Activated gamma-delta T cell treated with Interleukin-2 at 50 U/mL for 16 hours (primary cell): ENCODE results near the gene HOXB4.
A peak's percentile ranks its signal among the peaks of the same experiment; 100 is the strongest.

Source experiments
- DNase-seq: peaks from one replicate; pipeline ENCODE4 v3.0.0-alpha.2; 2020

HOXB4 gene

DNA sequence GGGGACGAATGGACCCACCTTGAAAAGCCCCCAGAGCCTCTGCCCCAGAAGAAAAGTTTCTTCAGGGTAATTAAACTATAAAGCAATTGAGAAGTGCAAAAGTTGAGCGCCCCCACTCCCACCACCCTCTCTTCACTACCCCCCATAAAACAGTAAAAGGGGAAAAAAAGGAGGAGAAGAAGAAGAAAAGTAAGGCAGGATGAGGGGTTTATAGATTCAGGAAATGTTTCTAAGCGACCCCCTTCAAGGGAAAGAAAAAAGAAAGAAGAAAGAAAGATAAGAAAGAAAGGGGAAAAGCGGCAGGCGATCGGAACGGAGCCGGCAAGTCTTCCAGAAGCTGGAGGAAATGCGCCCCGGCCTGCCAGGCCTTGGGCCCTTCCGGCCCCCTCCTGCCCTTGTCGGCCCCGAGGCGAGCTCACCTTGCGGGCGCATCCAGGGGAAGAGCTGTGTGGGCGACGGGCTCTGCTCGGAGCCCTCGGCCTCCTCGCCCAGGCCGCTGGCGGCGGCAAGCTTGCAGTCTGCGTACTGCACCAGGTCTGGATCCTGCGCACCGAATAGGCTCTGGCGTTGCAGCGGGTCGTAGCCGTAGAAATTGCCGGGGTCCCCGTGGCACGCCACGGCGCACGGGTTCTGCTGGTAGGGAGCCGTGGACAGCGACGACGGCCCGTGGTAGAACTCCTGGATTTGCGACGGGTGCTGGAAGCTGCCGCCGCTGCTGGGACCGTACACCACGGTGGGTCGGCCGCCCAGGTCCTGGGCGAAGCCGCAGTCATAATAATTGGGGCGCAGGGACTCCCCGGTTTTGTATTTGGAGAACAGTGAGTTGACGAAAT is 35.9 kb upstream of the HOXB4 start:
- DNase-seq = no peak

- DNase-seq = no peak
Observed at GRCh38 chr17:48612854-48613691, 34.9 kb upstream of the HOXB4 start.

- DNase-seq = no peak
Observed at GRCh38 chr17:48612456-48612853, 34.3 kb upstream of the HOXB4 start.

GRCh38 chr17:48611681-48612455 is 33.7 kb upstream of the HOXB4 start:
- DNase-seq = no peak

GRCh38 chr17:48611213-48611612 is 33.1 kb upstream of the HOXB4 start:
- no peak for DNase-seq

- DNase-seq = peak; percentile 58
Observed at GRCh38 chr17:48610282-48611211, 32.4 kb upstream of the HOXB4 start, which contains the start of gene HOXB7. Gene HOXB7, minus strand, starts transcription at chr17:48611017. Its CDS starts 99 bp downstream, at chr17:48610918.

DNA sequence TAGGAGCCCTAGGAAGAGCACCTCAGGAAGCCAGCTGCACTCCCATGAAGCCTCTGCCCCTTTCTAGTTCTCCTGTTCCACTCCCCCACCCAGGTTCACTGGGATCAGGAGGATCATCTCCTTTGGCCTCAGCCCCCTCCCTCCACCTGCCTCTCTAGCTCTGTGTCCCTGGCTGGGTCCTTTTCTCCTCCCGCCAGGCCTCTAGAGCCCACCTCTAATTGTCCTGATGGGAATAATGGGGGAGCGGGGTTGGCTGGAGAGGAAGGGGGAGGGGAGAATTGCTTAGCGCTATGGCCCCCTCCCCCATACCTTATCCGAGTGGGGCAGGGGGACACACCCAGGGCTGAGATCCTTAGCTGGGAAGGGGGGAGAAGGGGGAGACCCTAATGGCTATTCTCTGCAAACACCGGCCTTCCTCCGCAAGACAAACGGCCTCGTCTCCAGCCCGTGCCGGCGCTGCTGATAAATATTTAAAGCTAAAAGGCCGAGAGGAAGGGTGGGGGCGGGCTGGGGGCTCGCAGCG is 31.7 kb upstream of the HOXB4 start:
- no peak for DNase-seq

- DNase-seq = no peak
Observed at GRCh38 chr17:48609033-48609432, 30.9 kb upstream of the HOXB4 start.

DNA sequence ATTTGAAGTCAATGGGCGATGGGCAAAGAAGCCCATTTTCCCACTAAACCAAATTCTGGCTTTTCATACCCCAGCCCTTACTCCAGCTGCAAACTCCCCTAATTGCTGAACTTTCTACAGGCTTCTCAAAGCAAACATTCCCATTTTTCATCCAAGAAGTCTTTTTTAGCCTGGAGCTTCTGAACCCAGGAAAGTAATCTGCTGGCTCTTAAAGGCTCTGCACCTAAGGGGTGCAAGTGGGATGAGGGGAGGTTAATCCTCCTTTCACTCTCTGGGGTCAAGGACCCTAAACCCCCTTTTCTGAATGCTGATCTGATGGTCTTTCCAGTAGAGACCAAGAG is 30.3 kb upstream of the HOXB4 start:
- no peak for DNase-seq

DNA sequence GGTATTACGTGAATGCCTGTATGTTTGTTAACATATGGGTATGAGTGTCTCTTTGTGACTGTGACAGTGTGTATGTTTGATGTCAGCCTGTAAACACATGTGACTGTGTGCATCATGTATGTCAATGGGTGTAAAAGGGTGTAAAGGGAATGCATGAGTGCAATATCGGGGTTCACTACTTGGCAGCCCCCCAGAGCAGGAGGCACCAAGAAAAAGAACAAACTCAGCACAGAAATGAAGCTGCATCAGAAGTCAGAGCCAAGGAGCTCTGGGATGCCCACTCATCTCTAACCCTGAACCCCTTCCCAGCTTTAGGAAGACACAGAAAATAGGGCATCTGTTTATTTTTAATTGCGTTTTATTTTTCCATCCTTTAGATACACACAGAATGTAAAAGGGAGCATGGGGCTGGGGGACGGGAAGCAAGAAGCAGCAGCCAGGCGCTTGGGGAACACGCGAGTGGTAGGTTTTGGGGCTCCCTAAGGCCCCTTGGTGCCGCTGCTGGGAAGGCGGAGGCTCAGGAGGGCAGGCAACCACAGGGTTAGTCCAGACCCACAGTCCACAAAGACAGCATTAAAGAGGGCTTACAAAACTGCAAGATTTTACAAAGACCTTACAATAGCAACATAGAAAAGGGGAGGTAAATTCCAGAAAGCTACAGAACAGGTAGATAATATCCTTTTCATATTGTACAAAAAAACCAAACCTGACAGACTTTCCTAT is 28.9 kb upstream of the HOXB4 start:
- DNase-seq = no peak

GRCh38 chr17:48605991-48606891 is 28.1 kb upstream of the HOXB4 start:
- DNase-seq = no peak

DNA sequence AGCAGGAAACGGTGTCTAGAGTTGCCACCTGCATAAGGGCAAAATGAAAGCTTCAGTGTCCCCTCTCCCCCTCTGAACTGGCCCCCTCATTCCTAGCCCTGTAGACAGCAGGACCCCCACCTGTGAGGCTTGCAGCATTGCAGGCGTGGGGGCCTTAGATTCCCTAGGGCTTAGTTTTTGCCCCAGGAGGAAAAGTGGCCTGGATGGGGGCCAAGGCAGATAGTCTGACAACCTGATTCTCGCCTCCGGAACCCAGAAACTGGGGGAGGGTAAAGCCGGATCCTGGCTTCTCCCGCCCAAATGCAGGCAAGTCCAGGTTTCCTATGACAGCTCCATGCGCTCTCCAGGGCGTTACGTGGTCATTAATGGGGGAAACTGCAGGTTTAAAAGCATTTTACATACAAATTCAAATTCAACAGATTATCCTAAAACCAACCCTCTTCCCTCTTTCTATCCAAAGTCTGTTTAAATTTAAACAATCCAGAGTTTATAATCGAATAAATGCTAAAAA is 27.3 kb upstream of the HOXB4 start:
- no peak for DNase-seq

GRCh38 chr17:48604770-48605329 is 26.7 kb upstream of the HOXB4 start, which contains the start of gene HOXB6:
Gene HOXB6, minus strand, starts transcription at chr17:48604986. Its CDS starts 6,836 bp downstream, at chr17:48598150.
- no peak for DNase-seq

- no peak for DNase-seq
Observed at GRCh38 chr17:48603959-48604769, 26.0 kb upstream of the HOXB4 start.

DNA sequence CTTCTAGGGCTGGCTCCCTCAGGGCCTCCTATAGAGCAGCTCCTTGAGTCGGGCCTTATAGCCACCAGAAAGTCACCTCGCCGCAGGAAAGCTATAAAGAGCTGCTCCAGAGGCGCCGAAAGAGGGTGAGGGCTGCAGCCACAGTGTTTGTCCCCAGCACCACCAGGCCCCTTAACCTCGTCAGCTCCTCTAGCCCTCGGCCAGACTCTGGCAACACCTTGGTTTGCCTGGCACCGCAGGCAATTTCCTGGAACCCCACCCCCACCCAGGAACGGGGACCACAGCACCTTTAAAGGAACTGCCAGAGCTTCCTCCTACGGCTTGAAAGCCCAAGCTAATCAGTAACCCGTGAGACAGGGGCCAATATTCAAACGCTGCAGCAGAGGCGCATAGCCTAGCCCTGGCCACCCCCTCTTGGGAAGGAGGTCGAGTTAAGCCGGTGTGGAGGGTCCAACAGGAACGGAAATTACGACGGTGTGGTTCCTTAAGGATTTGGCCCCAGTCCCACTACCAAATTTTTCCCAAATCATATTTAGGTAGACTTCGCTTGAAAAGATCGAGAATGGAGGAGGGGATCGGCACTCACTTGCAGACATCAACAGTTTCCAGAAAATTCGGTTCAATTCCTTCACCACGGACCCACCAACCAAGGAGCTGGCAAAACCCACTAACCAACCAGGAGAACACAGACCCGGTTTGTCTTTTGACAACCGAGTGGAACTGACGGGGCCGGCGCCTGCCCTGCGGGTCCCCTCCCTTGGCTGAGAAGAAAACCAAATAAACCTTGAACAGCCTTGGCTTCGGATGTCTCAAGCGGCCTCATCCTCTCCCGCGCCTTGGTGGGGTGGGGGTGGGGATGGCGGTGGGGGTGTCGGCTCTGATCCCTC is 23.6 kb upstream of the HOXB4 start:
- DNase-seq = no peak

GRCh38 chr17:48601207-48601538 is 23.0 kb upstream of the HOXB4 start:
- DNase-seq = no peak
